BJ (cell line): ENCODE measurements around the gene PTGER4. TPM values are rescaled to one million over a fixed set of nuclear protein-coding genes. Genes with fewer than 3 reads are reported as not detected.

Experiments
- CTCF ChIA-PET: fragments of 350-600 bp; formaldehyde crosslinking; extraction: SDS; loops from one replicate; lab custom pipeline; 2021; ENCODE audit warnings: antibody characterized with exemption, inconsistent platforms; lab: Yijun Ruan, JAX
- POLR2A ChIA-PET: fragments of 300-600 bp; sonication (Branson Sonifier 250); formaldehyde crosslinking; extraction: SDS; loops from one replicate; lab custom pipeline; 2021; ENCODE audit warnings: antibody characterized with exemption; lab: Charles Lee
- DNase-seq: peaks from one replicate; pipeline ENCODE4 v3.0.0-alpha.2; 2011; ENCODE audit warnings: low read depth
- H3K27me3 ChIP-seq: 2 replicates; pipeline ENCODE4 v1.6.0; 2011; ENCODE audit warnings: low read length; ENCODE audit not compliant: control insufficient read depth, insufficient read depth
- H3K36me3 ChIP-seq: 2 replicates; pipeline ENCODE4 v1.5.1; 2011; ENCODE audit warnings: low read length; ENCODE audit not compliant: control insufficient read depth, insufficient read depth
- H3K4me3 ChIP-seq: 2 replicates; pipeline ENCODE4 v1.5.1; 2011; ENCODE audit warnings: low read depth, mild to moderate bottlenecking, control low read depth, low read length
- polyA plus RNA-seq: library from polyadenylated mRNA; depleted of rRNA; stranded (reverse); fragments of >200 nt; gene quantifications from 2 replicates; pipeline ENCODE4 v1.2.3, GENCODE V29; 2011
- TF ChIP-seq, protein P1 (sequence below): IDR thresholded peaks from 2 replicates; pipeline ENCODE4 v1.5.1; 2011; ENCODE audit warnings: low read depth, mild to moderate bottlenecking, control low read depth, inconsistent platforms, low read length, moderate library complexity; ENCODE audit not compliant: insufficient read depth

PTGER4 gene
- polyA plus RNA-seq, 1 experiment = 0.44 TPM

DNA sequence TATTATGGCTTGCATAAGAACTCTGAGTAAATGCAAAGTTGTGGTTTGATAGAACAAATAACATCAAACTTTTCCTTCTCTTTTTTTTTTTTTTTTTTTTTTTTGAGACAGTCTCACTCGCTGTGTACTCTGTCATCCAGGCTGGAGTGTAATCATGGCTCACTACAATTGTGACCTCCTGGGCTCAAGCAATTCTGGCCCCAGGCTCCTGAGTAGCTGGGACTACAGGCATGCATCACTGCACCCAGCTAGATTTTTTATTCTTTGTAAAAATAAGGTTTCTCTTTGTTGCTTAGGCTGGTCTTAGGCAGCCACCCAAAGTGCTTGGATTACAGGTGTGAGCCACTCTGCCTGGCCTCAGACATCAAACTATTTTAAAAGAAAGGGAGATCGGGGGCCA lies 19.0 kb upstream of the PTGER4 start:
- TF ChIP-seq, protein P1, sequence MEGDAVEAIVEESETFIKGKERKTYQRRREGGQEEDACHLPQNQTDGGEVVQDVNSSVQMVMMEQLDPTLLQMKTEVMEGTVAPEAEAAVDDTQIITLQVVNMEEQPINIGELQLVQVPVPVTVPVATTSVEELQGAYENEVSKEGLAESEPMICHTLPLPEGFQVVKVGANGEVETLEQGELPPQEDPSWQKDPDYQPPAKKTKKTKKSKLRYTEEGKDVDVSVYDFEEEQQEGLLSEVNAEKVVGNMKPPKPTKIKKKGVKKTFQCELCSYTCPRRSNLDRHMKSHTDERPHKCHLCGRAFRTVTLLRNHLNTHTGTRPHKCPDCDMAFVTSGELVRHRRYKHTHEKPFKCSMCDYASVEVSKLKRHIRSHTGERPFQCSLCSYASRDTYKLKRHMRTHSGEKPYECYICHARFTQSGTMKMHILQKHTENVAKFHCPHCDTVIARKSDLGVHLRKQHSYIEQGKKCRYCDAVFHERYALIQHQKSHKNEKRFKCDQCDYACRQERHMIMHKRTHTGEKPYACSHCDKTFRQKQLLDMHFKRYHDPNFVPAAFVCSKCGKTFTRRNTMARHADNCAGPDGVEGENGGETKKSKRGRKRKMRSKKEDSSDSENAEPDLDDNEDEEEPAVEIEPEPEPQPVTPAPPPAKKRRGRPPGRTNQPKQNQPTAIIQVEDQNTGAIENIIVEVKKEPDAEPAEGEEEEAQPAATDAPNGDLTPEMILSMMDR = no peak

DNA sequence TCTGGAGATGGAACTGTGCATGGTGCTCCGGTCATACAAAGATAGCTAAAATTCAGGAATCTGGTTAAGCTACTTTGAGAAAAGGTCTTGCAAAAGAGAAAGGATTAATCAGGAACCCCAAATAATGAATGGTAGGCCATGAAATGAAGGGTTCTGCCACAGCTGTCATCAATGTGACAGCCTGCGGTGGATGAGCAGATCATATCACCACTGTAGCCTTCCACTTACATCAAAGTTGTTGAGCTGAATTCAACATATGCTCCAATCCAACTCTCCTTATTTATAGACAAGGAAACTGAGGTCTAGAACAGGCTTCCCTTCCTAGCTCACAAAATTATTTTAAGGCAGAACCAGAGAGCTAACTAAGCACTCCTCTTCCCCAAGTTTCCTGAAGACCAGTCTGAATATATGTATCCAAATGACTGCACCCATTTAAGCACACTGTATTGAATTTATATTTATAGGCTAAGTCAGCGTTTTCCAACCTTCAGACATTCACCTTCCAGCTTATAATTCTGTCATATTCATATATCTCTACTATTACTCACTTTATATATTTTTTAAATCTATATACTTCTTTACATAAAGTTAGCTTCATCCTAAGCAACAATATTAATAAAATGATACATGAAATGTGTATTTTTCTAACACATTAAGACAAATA lies 13.9 kb upstream of the PTGER4 start:
- ChIA-PET POLR2A (no interaction called here), CTCF (no interaction called here)

More for the DNA sequence above, 19.0 kb upstream of the PTGER4 start:
- no peaks in the 10 kb centered on the region for H3K36me3 ChIP-seq
- ChIA-PET CTCF (interaction anchor here (0.6 kb wide), 1 partner anchor 13 kb away, joined by 4 read pairs; no protein-coding TSS in a partner anchor), POLR2A (no interaction called here)
- H3K4me3 ChIP-seq = no peak overlapping the region
- peaks cover 3% of the 10 kb centered on the region; the same call in 1 of the 2 replicates for H3K27me3 ChIP-seq
- no peak for DNase-seq

DNA sequence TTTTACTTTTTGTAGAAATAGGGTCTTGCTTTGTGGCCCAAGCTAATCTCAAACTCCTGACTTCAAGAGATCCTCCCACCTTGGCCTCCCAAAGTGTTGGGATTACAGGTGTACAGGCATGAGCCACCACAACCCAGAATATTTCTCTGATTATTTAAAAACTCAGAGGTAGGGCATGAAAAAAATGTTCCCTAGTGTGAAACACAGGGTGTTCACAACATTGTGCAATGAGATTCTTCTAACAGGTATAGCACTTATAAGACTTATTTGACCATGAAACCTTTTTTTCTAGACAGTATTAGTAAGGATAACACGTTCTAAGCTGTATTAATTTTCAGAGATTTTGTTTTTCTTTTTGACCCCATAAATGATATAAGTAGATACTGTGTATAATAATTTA lies 13.1 kb upstream of the PTGER4 start:
- ChIA-PET POLR2A (no interaction called here), CTCF (no interaction called here)
- Histone ChIP-seq H3K4me3 (no peak overlapping the region), H3K36me3 (no peaks in the 10 kb centered on the region), H3K27me3 (peaks cover 2% of the 10 kb centered on the region)
- DNase-seq = no peak
- TF ChIP-seq, protein P1 = no peak

More for the DNA sequence above, 13.9 kb upstream of the PTGER4 start:
- no peak for DNase-seq
- no peak overlapping the region for H3K4me3 ChIP-seq
- TF ChIP-seq, protein P1 = no peak
- no peaks in the 10 kb centered on the region for H3K36me3 ChIP-seq
- H3K27me3 ChIP-seq = peaks cover 2% of the 10 kb centered on the region

DNA sequence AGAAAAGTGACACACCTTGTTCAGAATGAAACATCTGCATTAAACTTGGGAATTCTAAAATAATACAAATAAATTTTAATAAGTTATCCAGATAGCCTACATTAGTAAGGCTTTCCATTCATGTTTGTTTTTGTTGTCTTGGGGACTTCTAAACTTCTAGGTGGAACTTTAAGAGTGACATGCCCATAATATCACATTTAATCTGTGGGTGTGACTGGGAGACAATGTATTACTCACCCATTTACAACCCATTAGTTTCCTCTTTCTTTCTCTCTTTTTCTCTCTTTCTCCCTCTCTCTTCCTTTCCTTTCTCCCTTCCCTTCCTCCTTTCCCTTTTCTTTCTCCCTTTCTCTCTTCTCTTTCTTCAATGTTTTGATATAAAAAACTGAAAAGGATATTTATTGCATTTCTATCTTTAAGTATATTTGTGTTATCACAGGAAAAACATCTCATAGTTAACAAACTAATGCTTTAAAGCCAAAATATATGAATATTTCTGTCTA lies 12.5 kb upstream of the PTGER4 start:
- DNase-seq = no peak
- Histone ChIP-seq H3K27me3 (peaks cover 2% of the 10 kb centered on the region), H3K4me3 (no peak overlapping the region), H3K36me3 (no peaks in the 10 kb centered on the region)
- TF ChIP-seq, protein P1 = no peak
- ChIA-PET CTCF (no interaction called here), POLR2A (no interaction called here)

DNA sequence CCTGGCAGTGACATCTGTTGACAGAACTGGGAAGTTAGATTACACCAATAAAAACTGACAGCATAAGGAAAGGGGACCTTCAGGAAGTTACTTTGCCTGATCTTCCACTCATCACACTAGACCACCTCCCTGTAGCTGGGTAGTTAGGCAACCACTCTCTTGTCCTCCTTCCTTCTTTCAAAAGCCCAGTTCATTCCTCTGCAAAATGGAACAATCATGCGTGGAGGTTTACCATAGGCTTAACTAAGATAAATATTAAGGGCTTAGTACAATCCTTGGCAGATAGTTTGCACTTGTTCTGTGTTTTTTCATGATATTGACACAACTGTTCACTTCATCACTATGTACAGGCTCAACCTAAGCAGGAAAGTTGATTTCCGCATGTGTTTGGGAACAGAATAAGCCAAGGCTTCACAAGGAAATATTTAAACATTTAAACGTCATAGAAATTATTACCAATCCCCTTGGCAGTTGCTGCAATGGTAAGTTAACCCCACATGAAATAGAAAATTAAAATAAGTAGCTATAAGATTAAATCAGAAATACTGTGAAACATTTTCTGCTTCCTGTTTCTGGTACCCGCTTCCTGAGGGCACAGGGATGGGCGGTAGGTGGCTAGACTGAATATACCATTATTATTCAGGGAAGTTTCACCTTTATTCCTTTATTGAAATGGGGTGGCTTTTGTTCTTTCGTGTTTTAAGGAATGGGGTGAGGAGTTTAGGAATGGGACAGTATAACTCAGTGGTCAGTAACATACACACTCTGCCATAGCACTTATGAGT lies 9.9 kb upstream of the PTGER4 start:
- TF ChIP-seq, protein P1 = no peak
- POLR2A ChIA-PET = no interaction called here
- CTCF ChIA-PET = no interaction called here
- Histone ChIP-seq H3K27me3 (peaks cover 2% of the 10 kb centered on the region), H3K36me3 (no peaks in the 10 kb centered on the region), H3K4me3 (no peak overlapping the region)
- DNase-seq = no peak
